Kidney (tissue), 22 donors: ENCODE results near the gene AGR3. TPM values are rescaled to one million over a fixed set of nuclear protein-coding genes. Genes with fewer than 3 reads are reported as not detected.

Experiments
- DNase-seq, 5 donors: peaks; one replicate each; pipeline ENCODE4 v3.0.0-alpha.2; 2013 to 2020
- FAIRE-seq: peaks from 2 replicates; lab custom pipeline; 2012; peaks lifted over from hg19 to GRCh38; lab: Jason Lieb, UNC
- H3K27ac ChIP-seq, 2 donors: one replicate each; pipeline ENCODE4 v1.7.0; 2013; ENCODE audit warnings: low read depth in 2 of 2, low read length in 2 of 2, inconsistent platforms in 1 of 2
- H3K27me3 ChIP-seq: one replicate; pipeline ENCODE4 v1.7.1; 2013; ENCODE audit warnings: low read length, inconsistent platforms; ENCODE audit not compliant: control insufficient read depth, insufficient read depth
- H3K36me3 ChIP-seq, 3 donors: one replicate each; pipeline versions ENCODE4 v1.7.0 to v1.7.1; 2013; ENCODE audit warnings: low read length in 3 of 3, control low read depth in 1 of 3, inconsistent platforms in 1 of 3; ENCODE audit not compliant: insufficient read depth in 3 of 3, control insufficient read depth in 2 of 3
- H3K4me1 ChIP-seq, 3 donors: one replicate each; pipeline versions ENCODE4 v1.7.0 to v1.7.1; 2013; ENCODE audit warnings: low read length in 3 of 3, inconsistent platforms in 1 of 3, low read depth in 1 of 3; ENCODE audit not compliant: control insufficient read depth in 2 of 3, insufficient read depth in 2 of 3
- H3K4me3 ChIP-seq, 3 donors: one replicate each; pipeline versions ENCODE4 v1.7.0 to v1.8.1; 2013; ENCODE audit warnings: low read length in 3 of 3, control low read depth in 1 of 3, inconsistent platforms in 1 of 3
- H3K9ac ChIP-seq, 3 donors: one replicate each; pipeline versions ENCODE4 v1.7.0 to v1.7.1; 2013; ENCODE audit warnings: low read length in 3 of 3, control low read depth in 1 of 3, inconsistent platforms in 1 of 3
- H3K9me3 ChIP-seq, 3 donors: one replicate each; pipeline versions ENCODE4 v1.7.0 to v1.7.1; 2013; ENCODE audit warnings: low read length in 3 of 3, control low read depth in 1 of 3, inconsistent platforms in 1 of 3; ENCODE audit not compliant: control insufficient read depth in 2 of 3, insufficient read depth in 1 of 3
- CTCF ChIP-seq: IDR thresholded peaks from 3 replicates; pipeline ENCODE4 v1.5.1; 2012; ENCODE audit warnings: mild to moderate bottlenecking, moderate library complexity, borderline replicate concordance; ENCODE audit not compliant: insufficient read depth; ENCODE audit errors: extremely low read depth
- intact Hi-C: fragments of 100-400 bp; cut with DNase I; formaldehyde crosslinking; loops from one replicate; pipeline ENCODE4 v1.11.1; 2022
- long read RNA-seq, 10 donors: library from polyadenylated mRNA in 1 of 10; unstranded in 1 of 10; transcript quantifications; one replicate each; pipeline ENCODE4 v2.0.0 and lab custom pipeline, GENCODE V29; 2021 to 2026
- polyA plus RNA-seq: library from polyadenylated mRNA; stranded (reverse); fragments of 350-450 nt; fragmentation: Illumina TruSeq; extraction: RNeasy Lipid Tissue Mini Kit (QIAGEN cat#74804); gene quantifications from one replicate; pipeline ENCODE4 v1.2.3, GENCODE V29; 2014; ENCODE audit warnings: low read depth, low replicate concordance; ENCODE audit not compliant: insufficient read depth
- total RNA-seq: library from RNA; stranded (reverse); fragmentation: NEBNext Ultra II Directional; extraction: Animal tissue kit (Norgen Biotek cat#: 25700); gene quantifications from one replicate; pipeline ENCODE4 v1.2.1, GENCODE V29; 2021
- donor health status: control.
- donor health status: control.
- donor health status: control.
- donor health status: control.
- donor health status: control.
- donor health status: DM: yes; HTN: yes; CAD: no.
- donor health status: Normal renal cell carcinoma (clear cell type).

AGR3 gene
- total RNA-seq (20.3 TPM), polyA plus RNA-seq (1.7 TPM)
- long read RNA-seq, donor 1, partial matches to known transcripts, result 0 of 1 reads
- long read RNA-seq, donor 1, other reads (novel, unspliced or antisense), result 0 of 1 reads
- long read RNA-seq, donor 2, partial matches to known transcripts, result 0 of 1 reads
- long read RNA-seq, donor 2, other reads (novel, unspliced or antisense), result 0 of 1 reads
- long read RNA-seq, donor 3, result 0 reads
- long read RNA-seq, donor 4, result 0 reads
- long read RNA-seq, donor 5, result 0 reads
- long read RNA-seq, donor 6, partial matches to known transcripts, result 5 of 7 reads
- long read RNA-seq, donor 6, other reads (novel, unspliced or antisense), result 0 of 7 reads
- long read RNA-seq, donor 7, partial matches to known transcripts, result 2 of 6 reads
- long read RNA-seq, donor 7, other reads (novel, unspliced or antisense), result 1 of 6 reads
- long read RNA-seq, donor 8, partial matches to known transcripts, result 0 of 2 reads
- long read RNA-seq, donor 8, other reads (novel, unspliced or antisense), result 0 of 2 reads
- long read RNA-seq, donor 9, result 0 reads
- long read RNA-seq, donor 10, partial matches to known transcripts, result 0 of 1 reads
- long read RNA-seq, donor 10, other reads (novel, unspliced or antisense), result 0 of 1 reads

- H3K9me3 ChIP-seq, result no peaks in the 10 kb centered on the region
- H3K27me3 ChIP-seq, result no peaks in the 10 kb centered on the region
- no peaks in the 10 kb centered on the region for H3K36me3 ChIP-seq
- H3K9ac ChIP-seq, result no peak within 1 kb of the TSS
- no peak for TF ChIP-seq CTCF
- H3K4me3 ChIP-seq, result no peak within 1 kb of the TSS
- intact Hi-C loops, result no loop called here
- no peak within 1 kb of the TSS for H3K27ac ChIP-seq
- FAIRE-seq (no peak), DNase-seq (peak in 3 of 5 donors; percentile 11 to 61 (median 57))
- H3K4me1 ChIP-seq, result no peaks in the 10 kb centered on the region
Measured at GRCh38 chr7:16881844-16882243, at the start of gene AGR3. AGR3 (minus strand) TSS chr7:16881983; CDS start chr7:16878618, 3,365 bp downstream.

GRCh38 chr7:16930946-16931345 is 49.2 kb upstream of the AGR3 start:
- no peak overlapping the region for H3K27ac ChIP-seq
- FAIRE-seq (no peak), DNase-seq (no peak)
- H3K4me3 ChIP-seq, result no peak overlapping the region
- no peak for TF ChIP-seq CTCF
- H3K36me3 ChIP-seq, result no peaks in the 10 kb centered on the region
- no peaks in the 10 kb centered on the region for H3K27me3 ChIP-seq
- no peaks in the 10 kb centered on the region for H3K4me1 ChIP-seq
- no peak overlapping the region for H3K9ac ChIP-seq
- no peaks in the 10 kb centered on the region for H3K9me3 ChIP-seq
- intact Hi-C loops, result no loop called here

- TF ChIP-seq CTCF, result no peak
- FAIRE-seq (no peak), DNase-seq (no peak)
- no peak overlapping the region for H3K4me3 ChIP-seq
- no peaks in the 10 kb centered on the region for H3K4me1 ChIP-seq
- intact Hi-C loops, result no loop called here
- H3K9ac ChIP-seq, result no peak overlapping the region
- no peaks in the 10 kb centered on the region for H3K36me3 ChIP-seq
- H3K27me3 ChIP-seq, result no peaks in the 10 kb centered on the region
- no peaks in the 10 kb centered on the region for H3K9me3 ChIP-seq
- H3K27ac ChIP-seq, result no peak overlapping the region
Measured at GRCh38 chr7:16929146-16929762, 47.5 kb upstream of the AGR3 start.
